ENCODE data around the gene HDGFL1. TPM values are rescaled to one million over a fixed set of nuclear protein-coding genes. Genes with fewer than 3 reads are reported as not detected.

The HDGFL1 gene
- total RNA-seq, 1 donor from 2014 or later: not detected

DNA sequence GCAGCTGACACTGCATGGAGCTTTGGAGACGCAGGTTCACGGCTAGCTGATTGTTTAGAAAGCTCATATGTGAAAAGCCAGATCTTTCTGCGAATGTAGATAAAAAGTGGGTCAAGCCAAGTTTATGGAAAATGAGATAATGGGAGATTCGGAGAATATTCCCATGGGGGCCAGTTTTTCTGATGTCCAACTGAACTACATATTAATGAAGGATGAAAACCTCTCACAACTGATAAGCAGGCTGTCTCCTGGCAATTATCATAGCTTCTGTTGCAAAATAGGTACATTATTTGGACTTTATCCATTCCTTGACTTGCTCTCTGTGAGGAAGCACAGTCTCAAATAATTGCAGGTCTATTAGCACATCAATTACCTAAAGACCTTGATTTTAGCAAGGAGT lies 21.1 kb downstream of the HDGFL1 start:
- no peak for DNase-seq (ENCODE audit: low read depth in 2 of 2)

DNA sequence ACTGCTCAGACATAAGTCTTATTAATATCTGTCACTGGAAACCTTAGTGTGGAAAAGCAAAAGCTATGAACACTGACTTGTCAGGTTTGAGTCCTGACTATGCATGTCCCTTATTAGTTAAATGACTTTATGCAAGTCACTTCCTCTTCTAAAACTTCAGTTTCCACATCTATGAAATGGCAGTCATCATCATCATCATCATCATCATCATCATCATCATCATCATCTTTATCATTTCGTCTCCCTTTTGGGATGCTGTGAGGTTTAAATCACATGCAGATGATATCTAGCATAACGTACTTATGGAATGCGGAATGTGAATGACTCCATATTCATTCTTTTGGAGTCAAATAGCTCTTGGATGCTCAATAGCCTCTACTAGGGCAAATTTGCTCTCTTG lies 24.5 kb downstream of the HDGFL1 start:
- DNase-seq (ENCODE audit: low read depth in 2 of 2): no peak

DNA sequence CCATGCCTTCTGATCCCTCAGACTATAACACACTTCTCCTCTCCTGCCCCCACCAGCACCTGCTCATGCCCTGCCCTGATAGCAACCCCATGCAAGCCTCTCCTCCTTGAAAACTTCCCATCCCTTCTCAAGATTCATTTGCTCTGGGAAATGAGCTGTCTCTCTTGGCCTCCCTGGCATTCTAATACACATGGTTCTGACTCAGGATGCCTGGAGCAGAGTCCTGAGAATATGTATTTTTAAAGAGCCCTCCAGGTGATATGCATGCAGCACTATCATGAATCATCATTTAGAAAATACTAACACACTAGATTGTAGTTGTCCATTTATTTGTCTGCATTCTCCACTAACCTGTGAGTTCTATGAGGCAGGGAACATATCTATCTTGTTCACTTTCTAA lies 26.6 kb downstream of the HDGFL1 start:
- DNase-seq (ENCODE audit: low read depth in 2 of 2): no peak

DNA sequence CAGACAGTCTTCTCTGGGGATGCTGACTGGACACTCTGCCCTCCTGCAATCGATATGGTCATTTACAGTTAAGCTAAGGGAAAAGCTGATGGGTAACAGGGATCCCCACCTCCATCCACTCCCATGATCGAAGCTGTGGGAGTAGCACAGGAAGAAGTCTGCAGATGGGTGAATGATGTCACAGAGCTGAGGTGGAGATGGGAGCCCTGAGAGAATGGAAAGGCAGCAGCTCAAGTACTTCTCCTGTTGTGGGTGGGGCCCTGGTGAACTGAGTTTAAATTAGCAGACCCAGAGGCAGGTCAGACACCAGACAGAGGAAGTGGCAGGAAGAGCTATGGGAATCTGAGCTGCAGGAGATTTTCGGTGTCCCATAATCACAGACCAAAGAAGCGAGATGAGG lies 29.0 kb downstream of the HDGFL1 start:
- no peak for DNase-seq (ENCODE audit: low read depth in 2 of 2)

DNA sequence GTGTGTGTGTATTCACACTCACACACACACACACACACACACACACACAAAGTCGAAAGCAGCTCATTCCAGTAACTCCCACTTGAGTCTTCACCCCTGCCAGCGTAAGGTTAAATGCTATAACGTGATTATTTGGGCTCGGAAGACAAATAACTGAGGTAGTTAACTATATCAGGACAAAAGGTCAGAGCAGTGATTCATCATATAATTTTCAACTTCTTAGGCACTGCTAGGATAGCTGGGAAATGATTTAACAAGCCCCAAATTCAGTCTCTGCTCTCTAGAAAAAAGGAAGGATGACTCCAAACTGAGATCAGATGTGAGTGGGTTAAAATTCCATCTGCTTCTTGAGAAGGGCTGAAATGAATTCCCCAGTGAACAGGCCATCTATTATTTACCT lies 30.7 kb downstream of the HDGFL1 start:
- no peak for DNase-seq (ENCODE audit: low read depth in 2 of 2)

DNA sequence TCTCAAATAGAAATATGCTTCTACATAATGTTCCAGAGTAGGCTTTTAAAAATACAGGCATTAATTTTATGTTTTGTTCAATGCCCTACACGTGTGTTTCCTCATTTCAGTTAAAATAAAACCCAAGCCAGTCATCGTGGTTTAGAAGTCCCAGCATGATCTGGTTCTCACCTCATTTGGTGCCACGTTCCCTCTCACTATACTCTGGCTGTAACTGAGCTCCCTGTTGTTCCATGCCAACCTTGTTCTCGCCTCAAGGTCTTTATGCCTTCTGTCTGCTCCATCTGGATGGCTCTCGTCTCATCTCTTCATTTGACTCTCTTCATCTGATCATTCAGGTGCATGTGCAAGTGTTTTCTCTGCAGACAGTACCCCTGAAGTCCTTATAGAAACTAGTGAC lies 32.6 kb downstream of the HDGFL1 start:
- DNase-seq (ENCODE audit: low read depth in 2 of 2): no peak

DNA sequence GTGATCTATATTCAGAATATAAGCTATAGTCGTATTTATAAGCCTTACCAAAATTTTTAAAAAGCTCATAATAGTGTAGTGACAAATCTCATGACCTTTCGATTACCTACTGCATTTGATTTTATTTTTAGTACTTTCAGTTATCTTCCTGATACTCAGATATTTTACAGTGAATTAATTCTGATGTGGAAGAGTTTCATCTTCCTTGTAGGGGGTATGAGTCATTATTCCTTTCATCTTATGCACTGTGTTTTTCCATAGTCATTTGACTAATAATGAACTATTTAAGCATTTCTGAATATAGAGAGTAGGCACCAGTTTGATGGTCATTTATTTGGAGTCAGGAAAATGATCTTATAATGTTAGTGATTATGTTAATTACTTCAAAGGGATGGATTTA lies 36.4 kb downstream of the HDGFL1 start:
- DNase-seq (ENCODE audit: low read depth in 2 of 2): no peak

DNA sequence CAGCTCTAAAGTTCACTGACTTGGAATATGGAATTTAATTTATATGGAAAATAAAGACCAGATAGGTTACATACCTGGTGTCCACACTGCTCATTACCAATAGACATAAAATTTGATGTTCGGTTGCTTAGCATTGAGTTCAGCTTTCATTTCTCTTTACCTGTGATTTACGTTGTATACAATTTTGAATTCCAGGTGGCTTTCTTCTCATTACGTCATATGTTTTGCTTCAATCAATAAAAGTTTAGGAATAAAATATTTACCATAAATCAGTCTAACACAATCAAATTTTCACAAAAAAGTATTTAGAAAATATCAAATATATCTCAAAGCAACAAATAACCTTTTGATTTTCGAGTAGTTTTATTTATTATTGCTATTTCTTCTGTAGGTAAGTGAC lies 40.8 kb downstream of the HDGFL1 start:
- no peak for DNase-seq (ENCODE audit: low read depth in 2 of 2)

DNA sequence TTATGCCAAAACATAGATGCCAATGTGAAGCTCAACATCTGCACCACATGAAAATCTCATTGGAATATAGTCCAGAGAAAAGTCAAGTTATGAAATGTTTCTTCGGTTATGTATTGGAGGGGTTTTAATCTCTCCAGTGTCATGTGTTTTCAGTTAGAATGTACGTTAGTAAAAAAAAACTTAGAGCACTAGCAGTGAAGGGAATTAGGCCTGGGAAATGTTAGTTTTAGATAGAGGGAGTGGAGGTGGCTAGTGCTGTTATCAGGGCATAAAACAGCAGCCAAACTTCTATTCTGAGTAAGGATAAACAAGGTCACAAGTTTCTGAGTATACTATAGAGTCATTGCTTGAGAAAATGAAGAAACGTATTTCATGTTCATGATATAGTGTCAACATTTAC lies 42.9 kb downstream of the HDGFL1 start:
- DNase-seq (ENCODE audit: low read depth in 2 of 2): no peak

DNA sequence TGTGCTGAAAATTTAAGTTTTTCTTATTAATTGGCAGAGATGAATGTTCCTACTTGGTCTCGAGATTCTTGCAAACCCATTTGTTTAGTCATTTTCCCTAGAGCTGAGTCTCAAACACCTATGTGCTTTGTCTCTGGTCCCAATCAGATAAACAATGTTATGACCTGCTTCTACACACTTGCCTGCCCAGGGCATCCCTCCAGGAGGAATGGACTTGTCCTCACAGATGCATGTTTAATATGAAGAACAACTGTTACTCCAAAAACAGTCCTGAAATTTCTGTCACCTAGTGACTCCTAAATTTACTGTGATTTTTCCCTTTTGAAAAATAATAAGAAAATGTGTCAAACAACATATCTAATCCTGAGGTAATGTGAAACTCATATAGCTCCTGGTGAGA lies 43.7 kb downstream of the HDGFL1 start:
- no peak for DNase-seq (ENCODE audit: low read depth in 2 of 2)

DNA sequence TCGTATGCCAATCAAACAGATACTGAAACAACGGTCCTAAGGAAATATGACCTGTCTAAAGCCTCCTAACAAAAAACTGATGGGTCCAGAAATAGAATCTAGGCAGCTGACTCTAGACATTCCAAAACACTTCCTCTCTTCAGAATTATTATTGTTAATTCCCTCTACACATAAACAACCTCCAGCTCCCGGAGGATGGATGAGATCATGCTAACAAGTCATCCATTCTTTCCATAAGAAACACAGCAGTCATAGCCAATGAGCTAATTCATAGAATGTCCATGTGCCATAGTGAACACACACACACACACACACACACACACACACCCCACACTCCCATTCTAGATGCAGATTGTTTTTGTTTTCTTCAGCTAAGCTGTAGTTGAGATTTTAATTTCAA lies 44.3 kb downstream of the HDGFL1 start:
- peak; percentile 89 to 94 for DNase-seq (ENCODE audit: low read depth in 2 of 2)

DNA sequence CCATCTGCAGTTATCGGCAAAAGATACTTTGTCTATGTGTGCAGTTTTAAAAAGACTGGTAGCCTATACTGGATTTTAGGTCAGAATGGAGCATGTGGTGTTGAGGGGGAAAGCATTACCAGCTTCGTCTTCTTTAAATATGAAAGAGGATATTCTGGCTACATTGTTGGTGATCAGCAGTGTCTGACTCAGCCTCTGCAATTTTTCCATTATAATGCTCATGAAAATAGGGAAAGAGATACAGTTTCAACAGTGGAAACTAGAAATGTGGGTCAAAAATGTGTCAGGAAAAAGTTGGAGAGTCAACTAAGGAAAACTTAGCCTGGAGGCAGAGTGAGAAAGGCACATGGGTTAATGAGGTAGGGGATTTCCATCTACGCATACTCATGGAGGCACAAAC lies 45.2 kb downstream of the HDGFL1 start:
- DNase-seq (ENCODE audit: low read depth in 2 of 2): peak in 1 of 2 donors; percentile 50

DNA sequence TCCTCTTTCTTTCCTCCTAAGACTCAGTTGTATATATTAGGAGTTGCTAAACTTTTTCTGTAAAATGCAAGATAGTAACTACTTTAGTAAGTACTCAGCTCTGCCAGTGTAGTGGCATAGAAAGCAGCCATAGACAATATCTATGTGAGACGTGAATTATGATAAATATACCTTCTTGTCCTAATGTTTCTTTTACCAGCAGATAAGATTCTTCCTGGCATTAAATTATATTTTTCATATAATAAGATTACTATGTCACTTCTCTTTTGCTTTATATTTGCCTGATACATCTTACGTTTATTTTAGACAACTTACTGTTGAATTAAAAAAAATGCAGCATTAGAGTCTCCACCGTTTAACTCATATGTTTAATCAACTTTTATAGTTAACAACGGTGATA lies 51.7 kb downstream of the HDGFL1 start:
- no peak for DNase-seq (ENCODE audit: low read depth in 2 of 2)

Measured in lung microvascular endothelial cell (primary cell).